VCaP (cell line): ENCODE measurements around the gene CMTR1.

Experiments used
- H3K27ac ChIP-seq: fragments of 450-650 bp; 2 replicates; pipeline ENCODE4 v1.5.1; 2017
- CTCF ChIP-seq: fragments of 450-650 bp; conservative IDR thresholded peaks from 2 replicates; pipeline ENCODE4 v1.5.1; 2017; ENCODE audit warnings: mild to moderate bottlenecking, moderate library complexity

Gene CMTR1

GRCh38 chr6:37504024-37504423 lies 71.0 kb downstream of the CMTR1 start:
- no peak overlapping the region for H3K27ac ChIP-seq
- TF ChIP-seq CTCF = no peak

GRCh38 chr6:37506479-37506878 lies 73.5 kb downstream of the CMTR1 start:
- TF ChIP-seq CTCF = no peak
- H3K27ac ChIP-seq = no peak overlapping the region

GRCh38 chr6:37507077-37507476 lies 74.1 kb downstream of the CMTR1 start:
- no peak overlapping the region for H3K27ac ChIP-seq
- TF ChIP-seq CTCF = no peak

- TF ChIP-seq CTCF = no peak
- H3K27ac ChIP-seq = no peak overlapping the region
Measured at GRCh38 chr6:37507690-37508421, 74.8 kb downstream of the CMTR1 start.

- H3K27ac ChIP-seq = no peak overlapping the region
- no peak for TF ChIP-seq CTCF
Measured at GRCh38 chr6:37511201-37511600, 78.2 kb downstream of the CMTR1 start.

- H3K27ac ChIP-seq = no peak overlapping the region
- TF ChIP-seq CTCF = no peak
Measured at GRCh38 chr6:37511910-37512399, 78.9 kb downstream of the CMTR1 start.

DNA sequence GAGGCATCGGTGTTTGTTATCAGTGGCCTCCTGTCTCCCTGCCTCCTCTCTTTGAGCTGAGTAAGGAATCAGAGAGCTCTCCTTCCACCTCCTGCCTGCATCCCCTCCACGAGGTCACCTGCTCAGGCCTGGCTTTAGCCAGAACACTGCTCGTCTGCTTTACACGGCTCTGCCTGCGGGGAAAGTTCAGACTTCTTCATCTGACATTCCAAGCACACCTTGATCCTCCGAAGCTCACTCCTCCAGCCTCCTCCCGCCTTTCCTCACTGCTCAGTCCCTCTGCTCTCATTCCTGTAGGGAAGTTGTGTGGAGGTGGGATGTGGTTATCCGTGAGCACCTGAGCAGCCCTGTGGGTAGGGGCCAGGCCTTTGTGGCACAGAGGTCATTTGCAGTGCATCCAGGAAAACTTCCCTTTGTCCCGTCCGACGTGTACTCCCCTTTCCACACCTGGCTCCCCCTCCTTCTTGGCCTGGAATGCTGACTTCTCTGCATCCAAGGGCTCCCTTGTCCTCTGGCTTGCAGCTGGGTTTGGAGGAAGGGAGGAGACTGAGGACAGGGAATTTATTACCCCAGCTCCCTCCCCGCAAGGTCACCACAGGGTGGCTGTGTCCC lies 79.5 kb downstream of the CMTR1 start:
- TF ChIP-seq CTCF = no peak
- H3K27ac ChIP-seq = no peak overlapping the region
